ENCODE results near the gene TLX1. TPM values are rescaled to one million over a fixed set of nuclear protein-coding genes. Genes with fewer than 3 reads are reported as not detected.
A peak's percentile ranks its signal among the peaks of the same experiment; 100 is the strongest.

The TLX1 gene
- total and polyA plus RNA-seq, 12 donors = 0.03 to 0.74 (median 0.27) TPM; not detected in 9

- H3K27me3 ChIP-seq = peaks cover 0 to 80% (median 64%) of the 10 kb centered on the region in 7 donors
- intact Hi-C loops (cut with DNase I) = no loop called here
Measured at GRCh38 chr10:101103430-101103829, 27.7 kb upstream of the TLX1 start.

GRCh38 chr10:101106351-101106750 lies 24.7 kb upstream of the TLX1 start:
- intact Hi-C loops (cut with DNase I) = no loop called here
- Histone ChIP-seq H3K9me3 (no peaks in the 10 kb centered on the region), H3K4me3 (no peak overlapping the region), H3K27ac (no peak overlapping the region), H3K36me3 (no peaks in the 10 kb centered on the region), H3K27me3 (peaks cover 0 to 68% (median 51%) of the 10 kb centered on the region in 7 donors), H3K4me1 (no peaks in the 10 kb centered on the region)
- ATAC-seq (no peak), DNase-seq (no peak)
- 66 to 69% methylated on average over 6 of the region's 6 CpGs for WGBS, 2 donors
- TF ChIP-seq CTCF (IDR thresholded peaks at IDR 0.05) = no peak

More at GRCh38 chr10:101103430-101103829, 27.7 kb upstream of the TLX1 start:
- no peaks in the 10 kb centered on the region for H3K36me3 ChIP-seq
- no peaks in the 10 kb centered on the region for H3K4me1 ChIP-seq
- ATAC-seq = no peak
- no peak for TF ChIP-seq CTCF (IDR thresholded peaks at IDR 0.05)
- 82 to 89% methylated on average over 2 of the region's 2 CpGs for WGBS, 2 donors
- H3K4me3 ChIP-seq = no peak overlapping the region
- no peak overlapping the region for H3K27ac ChIP-seq
- H3K9me3 ChIP-seq = no peaks in the 10 kb centered on the region
- no peak for DNase-seq

- no peak for ATAC-seq
- no peak for DNase-seq
- Histone ChIP-seq H3K36me3 (no peaks in the 10 kb centered on the region), H3K27ac (no peak overlapping the region), H3K9me3 (no peaks in the 10 kb centered on the region), H3K4me1 (no peaks in the 10 kb centered on the region), H3K4me3 (no peak overlapping the region), H3K27me3 (peaks cover 0 to 66% (median 53%) of the 10 kb centered on the region in 7 donors)
- TF ChIP-seq CTCF (IDR thresholded peaks at IDR 0.05) = no peak
- whole genome bisulfite sequencing, 2 donors = 89% methylated on average over 5 of the region's 5 CpGs
- intact Hi-C loops (cut with DNase I) = no loop called here
Measured at GRCh38 chr10:101107771-101108170, 23.3 kb upstream of the TLX1 start.

GRCh38 chr10:101110856-101111523 lies 20.1 kb upstream of the TLX1 start:
- Histone ChIP-seq H3K27me3 (peaks cover 0 to 74% (median 56%) of the 10 kb centered on the region in 7 donors), H3K36me3 (no peaks in the 10 kb centered on the region), H3K9me3 (no peaks in the 10 kb centered on the region), H3K4me1 (no peaks in the 10 kb centered on the region), H3K4me3 (no peak overlapping the region), H3K27ac (no peak overlapping the region)
- no peak for DNase-seq
- WGBS, 2 donors = 33 to 59% methylated on average over 6 of the region's 6 CpGs
- intact Hi-C loops (cut with DNase I) = no loop called here
- ATAC-seq = peak in 1 of 8 donors; percentile 13
- TF ChIP-seq CTCF (IDR thresholded peaks at IDR 0.05) = no peak

Data from heart right ventricle (tissue), 16 donors.